Bronchial smooth muscle cell (primary cell): ENCODE results near the gene TTC23. TPM values are rescaled to one million over a fixed set of nuclear protein-coding genes. Genes with fewer than 3 reads are reported as not detected.

Experiments
- total RNA-seq: library from RNA; depleted of rRNA; stranded (reverse); fragments of >200 nt; gene quantifications from 2 replicates; pipeline ENCODE4 v1.2.1, GENCODE V29; 2014

TTC23 gene, protein sequence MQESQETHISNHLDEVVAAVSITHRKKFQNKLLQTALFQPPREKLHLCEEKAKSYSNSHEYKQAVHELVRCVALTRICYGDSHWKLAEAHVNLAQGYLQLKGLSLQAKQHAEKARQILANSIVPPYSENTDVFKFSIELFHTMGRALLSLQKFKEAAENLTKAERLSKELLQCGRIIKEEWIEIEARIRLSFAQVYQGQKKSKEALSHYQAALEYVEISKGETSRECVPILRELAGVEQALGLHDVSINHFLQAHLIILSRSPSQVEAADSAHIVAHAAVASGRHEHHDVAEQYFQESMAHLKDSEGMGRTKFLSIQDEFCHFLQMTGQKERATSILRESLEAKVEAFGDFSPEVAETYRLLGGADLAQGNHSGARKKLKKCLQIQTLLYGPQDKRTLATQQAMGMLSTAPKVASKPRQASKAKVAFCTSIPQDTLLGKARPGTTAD
- 24.7 and 26.4 TPM in 2 replicates for total RNA-seq

GRCh38 chr15:99249270-99249841, at the start of gene TTC23:
TTC23 (minus strand) TSS chr15:99249581; CDS start chr15:99228712, 20,869 bp downstream.

DNA sequence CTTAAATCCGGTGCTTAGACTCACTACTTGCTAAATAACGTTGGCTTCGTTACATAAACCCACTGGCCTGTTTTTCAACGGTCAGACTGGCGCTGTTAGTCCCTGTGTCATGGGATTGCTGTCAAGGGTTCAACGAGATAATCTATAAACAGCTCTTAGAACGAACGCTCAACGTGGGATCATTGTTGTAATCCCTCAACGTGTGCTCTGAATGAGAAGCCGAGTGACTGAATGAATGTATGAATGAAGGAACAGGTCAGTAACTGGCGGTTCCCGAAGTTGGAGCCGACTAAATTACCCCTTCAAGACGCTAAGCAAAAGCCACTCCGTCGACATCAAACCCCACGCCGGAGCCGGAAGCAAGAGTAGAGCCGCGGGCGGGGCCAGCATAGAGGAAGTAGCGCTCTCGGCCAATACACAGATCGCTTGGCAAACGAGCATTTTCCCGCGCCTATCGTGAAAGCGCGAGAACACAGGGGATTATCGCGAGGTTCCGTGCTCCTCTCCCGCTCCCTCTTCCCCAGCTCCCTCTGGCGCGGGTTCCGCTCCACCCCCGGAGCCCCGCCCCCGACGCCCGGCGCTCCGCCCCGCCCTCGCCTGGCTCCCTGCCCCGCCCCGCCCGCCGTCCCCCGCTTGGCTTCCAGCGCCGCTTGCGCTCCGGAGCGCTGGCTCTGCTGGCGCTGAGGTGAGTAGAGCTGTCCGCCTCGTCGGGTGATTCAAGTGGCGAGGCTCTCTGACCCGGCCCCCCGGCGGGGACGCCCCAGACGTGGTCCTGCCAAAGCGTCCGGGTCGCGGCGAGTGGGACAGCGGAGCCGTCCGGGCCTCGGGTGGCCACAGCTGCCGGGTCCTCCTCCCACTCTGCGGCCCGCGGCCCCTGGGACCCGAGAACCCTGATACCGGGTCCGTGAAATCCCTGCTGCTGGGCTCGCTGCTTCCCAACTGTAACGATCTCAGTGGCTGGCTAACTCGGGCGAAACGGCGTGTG, 1.8 kb upstream of the TTC23 start, which contains the start of gene LRRC28:
LRRC28 (plus strand) TSS at position 625 of the 985 bp plus-strand sequence. CDS start 4,477 bp downstream, outside the sequence.

DNA sequence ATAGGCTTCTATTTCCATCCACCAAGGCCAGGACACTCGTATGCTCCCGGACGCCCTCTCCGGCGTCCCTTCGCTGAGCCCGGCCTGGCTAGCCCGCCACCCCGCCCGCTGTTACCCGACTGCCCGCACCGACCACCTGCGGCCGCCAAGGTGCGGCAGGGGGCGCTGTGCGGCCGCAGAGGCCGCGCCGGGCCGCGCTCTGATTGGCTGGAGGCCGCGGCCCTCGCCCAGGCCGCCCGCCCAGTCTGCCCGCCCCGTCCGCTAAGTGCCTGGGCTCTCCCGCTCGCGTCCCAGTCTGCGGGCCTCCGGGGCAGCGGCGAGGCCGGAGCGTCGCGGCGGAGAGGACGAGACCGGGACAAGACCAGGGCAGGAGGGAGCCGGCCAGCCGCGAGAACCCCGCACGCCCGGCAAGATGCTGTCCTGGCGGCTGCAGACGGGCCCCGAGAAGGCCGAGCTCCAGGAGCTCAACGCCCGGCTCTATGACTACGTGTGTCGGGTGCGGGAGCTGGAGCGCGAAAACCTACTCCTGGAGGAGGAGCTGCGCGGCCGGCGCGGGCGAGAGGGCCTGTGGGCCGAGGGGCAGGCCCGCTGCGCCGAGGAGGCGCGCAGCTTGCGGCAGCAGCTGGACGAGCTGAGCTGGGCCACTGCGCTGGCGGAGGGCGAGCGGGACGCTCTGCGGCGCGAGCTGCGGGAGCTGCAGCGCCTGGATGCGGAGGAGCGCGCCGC, 144.4 kb downstream of the TTC23 start, which contains the start of gene SYNM:
SYNM (plus strand) TSS at position 293 of the 726 bp plus-strand sequence; CDS start at position 413, 120 bp downstream.

Other genes with a start within 250 kb of the TTC23 start
- not detected in 2 replicates for gene PGPEP1L, start 241.8 kb downstream of the TTC23 start, total RNA-seq
- 2.2 and 2.5 TPM in 2 replicates for gene SYNM, start 144.5 kb downstream of the TTC23 start, total RNA-seq
- 11.3 and 14.3 TPM in 2 replicates for gene LRRC28, start 1.9 kb upstream of the TTC23 start, total RNA-seq